Neural progenitor cell (in vitro differentiated cells): ENCODE data around the gene GRIK1. TPM values are rescaled to one million over a fixed set of nuclear protein-coding genes. Genes with fewer than 3 reads are reported as not detected.

ENCODE experiments used
- DNase-seq: peaks from one replicate; pipeline ENCODE4 v3.0.0-alpha.2; 2016; ENCODE audit warnings: low spot score
- H2AFZ ChIP-seq: fragments of 200-600 bp; sonication (generic); replicated peaks from 2 replicates; pipeline ENCODE4 v1.6.1; 2016; ENCODE audit warnings: antibody characterized with exemption
- H3F3A ChIP-seq: fragments of 200-600 bp; sonication (generic); 2 replicates; pipeline ENCODE4 v1.6.1; 2016; ENCODE audit warnings: antibody characterized with exemption, low read depth
- H3K27ac ChIP-seq: fragments of 200-600 bp; sonication (generic); 2 replicates; pipeline ENCODE4 v1.5.1; 2016; ENCODE audit warnings: mild to moderate bottlenecking
- H3K27me3 ChIP-seq: fragments of 200-600 bp; sonication (generic); 2 replicates; pipeline ENCODE4 v1.6.1; 2016; ENCODE audit warnings: mild to moderate bottlenecking, moderate library complexity
- H3K36me3 ChIP-seq: fragments of 200-600 bp; sonication (generic); 2 replicates; pipeline ENCODE4 v1.5.1; 2016
- H3K4me1 ChIP-seq: fragments of 200-600 bp; sonication (generic); 2 replicates; pipeline ENCODE4 v1.6.1; 2016; ENCODE audit warnings: mixed run types
- H3K4me2 ChIP-seq: fragments of 200-600 bp; sonication (generic); 2 replicates; pipeline ENCODE4 v1.6.1; 2016
- H3K4me3 ChIP-seq: fragments of 200-600 bp; sonication (generic); 2 replicates; pipeline ENCODE4 v1.5.1; 2016
- H3K79me2 ChIP-seq: fragments of 200-600 bp; sonication (generic); 2 replicates; pipeline ENCODE4 v1.6.1; 2016; ENCODE audit warnings: low read depth
- H3K9ac ChIP-seq: fragments of 200-600 bp; sonication (generic); 2 replicates; pipeline ENCODE4 v1.6.1; 2016
- H3K9me3 ChIP-seq: fragments of 200-600 bp; sonication (generic); 2 replicates; pipeline ENCODE4 v1.5.1; 2016; ENCODE audit warnings: low read depth
- H4K20me1 ChIP-seq: fragments of 200-600 bp; sonication (generic); 2 replicates; pipeline ENCODE4 v1.6.1; 2016; ENCODE audit warnings: low read depth
- H3K27ac Mint-ChIP-seq: 3 replicates; pipeline ENCODE4 v1.8.0; 2021; ENCODE audit warnings: mixed read lengths
- H3K27me3 Mint-ChIP-seq: 2 replicates; pipeline ENCODE4 v1.8.0; 2022; ENCODE audit warnings: low read depth, mild to moderate bottlenecking, inconsistent platforms, moderate library complexity, mixed read lengths; ENCODE audit not compliant: insufficient read depth
- H3K36me3 Mint-ChIP-seq: 3 replicates; pipeline ENCODE4 v1.8.0; 2021; ENCODE audit warnings: mixed read lengths
- H3K4me1 Mint-ChIP-seq: 3 replicates; pipeline ENCODE4 v1.8.0; 2021; ENCODE audit warnings: mixed read lengths
- H3K4me3 Mint-ChIP-seq: 3 replicates; pipeline ENCODE4 v1.8.0; 2021; ENCODE audit warnings: mild to moderate bottlenecking, moderate library complexity, mixed read lengths
- H3K9me3 Mint-ChIP-seq: 3 replicates; pipeline ENCODE4 v1.8.0; 2020; ENCODE audit warnings: mixed read lengths
- CTCF ChIP-seq: fragments of 200-600 bp; sonication (generic); IDR thresholded peaks from 2 replicates; pipeline ENCODE4 v1.5.1; 2017; ENCODE audit warnings: antibody characterized with exemption, mild to moderate bottlenecking
- EZH2 ChIP-seq: fragments of 200-600 bp; sonication (generic); IDR thresholded peaks from 2 replicates; pipeline ENCODE4 v1.6.1; 2017; ENCODE audit warnings: antibody characterized with exemption, mild to moderate bottlenecking, moderate library complexity
- EZH2phosphoT487 ChIP-seq: fragments of 200-600 bp; sonication (generic); IDR thresholded peaks from 2 replicates; pipeline ENCODE4 v1.6.1; 2017; ENCODE audit warnings: antibody characterized with exemption
- total RNA-seq: library from RNA; depleted of rRNA; stranded (reverse); fragments of >200 nt; gene quantifications from 2 replicates; pipeline ENCODE4 v1.2.3, GENCODE V29; 2015; ENCODE audit warnings: low replicate concordance

Gene GRIK1
- total RNA-seq, 1 donor from 2014 or later: 1.6 TPM

DNA sequence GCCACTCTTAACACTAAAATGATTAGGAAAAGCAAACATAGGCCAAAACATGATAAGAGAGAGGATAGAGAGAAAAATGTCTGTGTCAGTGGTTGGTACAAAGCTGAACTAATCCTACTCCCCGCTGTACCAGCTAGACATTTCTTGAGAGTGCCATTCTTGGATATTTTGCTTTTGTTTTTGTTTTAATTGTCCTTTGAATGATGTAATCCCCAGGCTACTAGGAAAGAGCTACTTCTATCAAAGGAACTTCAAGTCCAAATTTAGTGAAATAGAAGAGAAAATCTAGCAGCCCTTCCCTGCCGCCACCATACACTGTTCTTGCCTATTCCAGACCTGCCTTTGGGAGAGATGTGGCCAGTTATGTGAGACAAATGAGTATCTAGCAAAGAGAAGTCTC lies 269.6 kb downstream of the GRIK1 start:
- Histone ChIP-seq H4K20me1 (no peaks in the 10 kb centered on the region), H3K4me2 (no peak overlapping the region), H3K27ac (no peak overlapping the region), H3K9me3 (no peaks in the 10 kb centered on the region), H3K79me2 (no peaks in the 10 kb centered on the region), H3K4me1 (peaks cover under 1% of the 10 kb centered on the region), H3F3A (no peaks in the 10 kb centered on the region), H2AFZ (no peak overlapping the region), H3K27me3 (no peaks in the 10 kb centered on the region), H3K9ac (no peak overlapping the region), H3K36me3 (no peaks in the 10 kb centered on the region), H3K4me3 (no peak overlapping the region)
- H3K27ac Mint-ChIP-seq: no peak overlapping the region
- no peak overlapping the region for H3K4me3 Mint-ChIP-seq
- DNase-seq: no peak
- H3K9me3 Mint-ChIP-seq: no peaks in the 10 kb centered on the region
- peaks cover 3% of the 10 kb centered on the region for H3K4me1 Mint-ChIP-seq
- H3K27me3 Mint-ChIP-seq: no peaks in the 10 kb centered on the region
- H3K36me3 Mint-ChIP-seq: no peaks in the 10 kb centered on the region
- TF ChIP-seq EZH2phosphoT487 (no peak), EZH2 (no peak), CTCF (no peak)

GRCh38 chr21:29669416-29669815 lies 270.4 kb downstream of the GRIK1 start:
- Mint-ChIP-seq H3K9me3 (no peaks in the 10 kb centered on the region), H3K27ac (no peak overlapping the region), H3K27me3 (no peaks in the 10 kb centered on the region), H3K36me3 (no peaks in the 10 kb centered on the region), H3K4me3 (no peak overlapping the region), H3K4me1 (peaks cover 3% of the 10 kb centered on the region)
- H4K20me1 ChIP-seq: no peaks in the 10 kb centered on the region
- no peak overlapping the region for H3K4me2 ChIP-seq
- H3K27ac ChIP-seq: no peak overlapping the region
- H3K79me2 ChIP-seq: no peaks in the 10 kb centered on the region
- no peak for DNase-seq
- H3K27me3 ChIP-seq: no peaks in the 10 kb centered on the region
- H3K36me3 ChIP-seq: no peaks in the 10 kb centered on the region
- no peak overlapping the region for H2AFZ ChIP-seq
- no peaks in the 10 kb centered on the region for H3K4me1 ChIP-seq
- no peak for TF ChIP-seq CTCF
- no peak for TF ChIP-seq EZH2
- no peak for TF ChIP-seq EZH2phosphoT487
- no peak overlapping the region for H3K4me3 ChIP-seq
- no peaks in the 10 kb centered on the region for H3K9me3 ChIP-seq
- H3K9ac ChIP-seq: no peak overlapping the region
- no peaks in the 10 kb centered on the region for H3F3A ChIP-seq

DNA sequence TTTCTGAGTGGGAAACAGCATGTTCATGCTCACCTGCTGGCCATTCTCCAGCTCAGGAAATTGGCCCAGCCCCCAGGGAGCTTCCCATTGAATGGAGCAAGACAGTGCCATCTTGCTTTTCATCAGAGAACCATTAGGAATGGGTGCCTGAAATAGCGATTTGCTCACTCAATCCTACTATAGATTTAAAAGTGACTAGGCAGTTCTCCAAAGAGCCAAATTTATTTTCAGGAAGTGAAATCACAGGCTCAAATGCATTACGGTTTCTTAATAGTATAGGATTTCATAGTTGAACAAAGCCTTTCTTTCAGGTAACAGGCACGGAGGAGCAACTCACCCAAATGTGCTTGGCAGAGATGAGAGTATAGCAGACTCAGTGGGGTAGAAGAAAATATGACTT lies 272.1 kb downstream of the GRIK1 start:
- Histone ChIP-seq H4K20me1 (no peaks in the 10 kb centered on the region), H3K36me3 (no peaks in the 10 kb centered on the region), H3F3A (no peaks in the 10 kb centered on the region), H2AFZ (no peak overlapping the region), H3K9ac (no peak overlapping the region), H3K79me2 (no peaks in the 10 kb centered on the region), H3K27ac (no peak overlapping the region), H3K4me2 (no peak overlapping the region), H3K4me1 (peaks cover 6% of the 10 kb centered on the region), H3K27me3 (no peaks in the 10 kb centered on the region), H3K9me3 (no peaks in the 10 kb centered on the region), H3K4me3 (no peak overlapping the region)
- no peaks in the 10 kb centered on the region for H3K36me3 Mint-ChIP-seq
- no peak overlapping the region for H3K27ac Mint-ChIP-seq
- no peak overlapping the region for H3K4me3 Mint-ChIP-seq
- no peaks in the 10 kb centered on the region for H3K9me3 Mint-ChIP-seq
- no peak for DNase-seq
- TF ChIP-seq EZH2phosphoT487 (no peak), CTCF (no peak), EZH2 (no peak)
- H3K27me3 Mint-ChIP-seq: no peaks in the 10 kb centered on the region
- H3K4me1 Mint-ChIP-seq: peaks cover 3% of the 10 kb centered on the region
